HG02943 (cell line): Measurements from ENCODE around the gene ARMS2.

Source experiments
- ATAC-seq: cut with Tn5 transposase; IDR thresholded peaks from one replicate; pipeline ENCODE4 v1.9.1; 2021; ENCODE audit warnings: mild to moderate bottlenecking, low read depth, moderate library complexity; ENCODE audit not compliant: unreplicated experiment

Gene ARMS2

DNA sequence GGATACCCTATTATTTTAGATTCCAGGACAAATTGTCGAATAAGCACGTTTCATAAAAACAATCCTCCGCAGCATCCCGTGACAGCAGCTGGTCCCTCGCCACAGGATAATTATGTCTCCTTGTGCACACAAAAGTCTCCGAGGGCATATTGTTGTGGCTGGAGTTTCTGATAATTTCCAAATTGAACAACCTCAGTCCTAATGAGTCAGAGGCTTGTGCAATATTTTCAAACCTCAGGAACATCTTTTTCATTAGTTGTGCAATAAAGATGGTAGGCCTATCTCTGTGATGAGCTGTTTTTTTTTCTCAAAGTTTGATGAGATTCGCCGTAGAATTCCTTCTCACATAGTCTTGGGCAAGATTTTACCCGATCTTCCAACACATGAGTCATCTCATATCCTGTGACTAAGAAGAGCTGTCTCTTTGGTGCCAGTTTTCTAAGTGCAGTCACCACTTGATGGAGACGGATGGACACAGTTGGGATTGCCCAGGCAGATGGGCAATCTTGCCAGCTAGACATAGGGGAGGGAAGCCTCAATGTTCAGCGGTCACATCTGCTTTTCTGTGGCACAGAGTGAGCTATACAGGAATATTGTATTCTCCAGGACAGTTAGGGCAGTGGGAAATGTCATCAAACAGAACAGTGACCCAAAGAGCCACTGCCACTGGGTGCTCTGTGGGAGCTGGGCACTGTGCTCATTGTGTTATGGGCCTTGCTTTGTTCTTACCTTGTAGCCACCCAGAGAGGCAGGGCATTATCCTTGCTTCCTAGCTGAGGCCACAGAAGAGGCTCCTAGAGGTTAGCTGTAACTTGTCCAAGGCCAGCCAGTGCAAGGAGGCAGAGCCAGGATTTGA lies 14.7 kb downstream of the ARMS2 start:
- no peak for ATAC-seq

- no peak for ATAC-seq
These were observed 15.4 kb downstream of the ARMS2 start for GRCh38 chr10:122469848-122470247.

GRCh38 chr10:122471531-122472177 lies 17.2 kb downstream of the ARMS2 start:
- no peak for ATAC-seq

DNA sequence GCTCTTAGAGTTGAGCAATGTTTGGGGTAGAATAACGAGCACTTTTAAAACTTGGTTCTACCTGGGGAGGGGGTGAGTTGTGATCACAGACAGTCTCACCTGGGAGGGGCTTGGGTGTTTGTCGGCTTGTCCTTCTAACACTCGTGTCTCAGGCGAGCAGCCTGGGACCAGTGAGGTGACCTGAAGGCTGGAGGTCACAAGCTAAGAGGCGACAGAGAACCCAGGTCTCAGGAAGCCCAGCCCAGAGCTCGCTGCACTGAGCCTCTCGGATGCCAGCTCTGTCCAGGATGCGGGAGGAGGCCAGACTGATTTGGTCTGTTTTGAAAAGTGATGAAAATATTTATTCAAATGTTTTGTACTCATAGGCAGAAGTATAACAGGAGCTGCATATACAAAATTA lies 18.7 kb downstream of the ARMS2 start:
- no peak for ATAC-seq

- no peak for ATAC-seq
These were observed 19.8 kb downstream of the ARMS2 start for GRCh38 chr10:122474131-122474818.

GRCh38 chr10:122475100-122475499 lies 20.6 kb downstream of the ARMS2 start:
- ATAC-seq, result no peak

- no peak for ATAC-seq
These were observed 21.3 kb downstream of the ARMS2 start for GRCh38 chr10:122475591-122476332.

DNA sequence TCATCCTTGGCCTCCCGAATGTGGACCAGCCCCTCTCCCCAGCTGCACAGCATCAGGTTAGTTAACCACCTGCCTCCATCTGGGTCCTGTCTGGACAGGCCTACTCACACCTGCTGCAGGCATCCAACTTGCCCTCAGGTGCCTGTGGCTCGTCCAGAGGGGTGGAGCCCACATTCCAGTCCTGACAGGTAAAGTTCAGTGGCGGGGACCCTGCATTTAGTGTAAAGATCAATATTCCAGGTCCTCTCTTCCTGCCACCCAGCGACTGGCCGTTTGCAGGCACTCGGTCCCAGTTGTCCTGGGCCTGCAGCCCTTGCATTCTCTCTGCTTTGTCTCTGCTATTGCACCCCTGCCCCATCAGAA lies 21.9 kb downstream of the ARMS2 start:
- no peak for ATAC-seq

DNA sequence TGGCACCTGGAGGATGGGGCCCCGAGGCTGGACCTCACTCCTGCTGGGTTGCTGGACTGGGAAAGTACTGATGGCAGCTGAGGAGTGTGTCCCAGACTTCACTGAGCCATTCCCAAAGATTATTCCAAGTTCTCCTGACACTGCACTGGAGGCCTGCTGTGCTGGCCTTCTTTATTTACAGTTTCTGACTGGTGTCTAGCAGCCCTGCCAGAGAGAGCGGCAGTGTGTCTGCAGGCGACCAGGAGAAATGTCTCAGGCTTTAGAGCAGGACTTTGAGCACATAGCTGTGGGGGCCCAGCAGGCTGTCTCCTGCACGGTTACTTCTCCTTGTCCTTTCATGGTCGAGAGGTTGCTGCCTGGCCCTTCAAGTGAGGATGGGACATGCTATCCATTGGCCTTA lies 23.0 kb downstream of the ARMS2 start:
- ATAC-seq, result no peak

DNA sequence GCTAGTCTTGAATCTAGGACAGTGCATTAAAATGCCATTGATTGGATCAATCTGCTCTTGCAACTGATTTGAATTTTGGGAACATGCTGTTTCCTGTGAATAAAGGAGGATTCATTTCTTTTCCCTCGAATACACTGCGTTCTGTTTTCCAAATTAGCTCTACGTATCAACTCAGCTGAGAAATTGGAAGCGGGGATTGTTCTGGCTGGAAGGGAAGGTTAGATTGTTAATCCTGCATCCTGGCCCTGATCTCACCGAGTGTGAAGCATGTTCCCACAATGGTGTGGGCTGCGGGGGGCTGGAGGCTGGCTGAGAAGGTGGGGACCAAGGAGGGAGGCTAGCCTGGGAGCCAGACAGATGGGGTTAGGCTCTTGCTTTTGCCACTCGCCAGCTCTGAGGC lies 24.5 kb downstream of the ARMS2 start:
- ATAC-seq, result no peak

GRCh38 chr10:122480146-122480833 lies 25.8 kb downstream of the ARMS2 start:
- ATAC-seq, result no peak

- ATAC-seq, result no peak
These were observed 27.0 kb downstream of the ARMS2 start for GRCh38 chr10:122481296-122482056.

GRCh38 chr10:122484276-122485060 lies 30.0 kb downstream of the ARMS2 start:
- ATAC-seq, result no peak

- ATAC-seq, result no peak
These were observed 31.2 kb downstream of the ARMS2 start for GRCh38 chr10:122485670-122486069.

GRCh38 chr10:122486406-122487080 lies 32.1 kb downstream of the ARMS2 start:
- ATAC-seq, result no peak

DNA sequence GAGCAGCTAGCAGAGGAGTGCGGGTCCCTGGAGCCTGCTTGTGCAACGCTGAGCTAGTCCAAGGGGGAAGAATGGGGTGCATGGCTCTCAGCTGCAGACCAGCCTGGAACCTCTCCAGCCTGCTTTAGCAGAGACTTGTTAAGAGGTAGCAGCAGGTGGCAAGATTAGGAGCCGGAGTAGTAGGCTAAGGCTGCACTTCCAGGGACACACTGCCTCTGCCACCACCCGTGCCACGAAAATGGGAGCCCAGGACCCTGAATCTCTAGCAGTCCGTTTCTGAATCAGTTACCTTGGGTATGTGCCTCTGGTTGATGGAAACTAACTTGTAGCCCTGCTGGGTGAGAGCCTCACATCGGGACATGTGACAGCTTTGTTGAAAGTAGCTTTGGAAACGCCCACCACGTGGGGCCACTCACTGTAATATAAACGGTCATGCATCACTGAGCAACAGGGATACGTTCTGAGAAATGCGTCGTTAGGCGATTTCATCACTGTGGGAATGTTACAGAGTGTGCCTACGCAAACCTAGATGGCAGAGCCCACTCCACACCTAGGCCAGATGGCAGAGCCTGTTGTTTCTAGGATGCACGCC lies 32.8 kb downstream of the ARMS2 start:
- ATAC-seq, result no peak

GRCh38 chr10:122490268-122490667 lies 35.8 kb downstream of the ARMS2 start:
- no peak for ATAC-seq
